A549 (cell line): Measurements from ENCODE around the gene ZNF682. TPM values are rescaled to one million over a fixed set of nuclear protein-coding genes. Genes with fewer than 3 reads are reported as not detected.
"Not testable (repeated sequence)": the region's sequence is repeated elsewhere in the genome, so short reads cannot be mapped to it uniquely, and the experiment has no call there.

ENCODE experiments used
- ATAC-seq, 2 experiments: fragments of 200-7000 bp in 1 of 2; fragments of >200 bp in 1 of 2; cut with Nextera tagmentation in 1 of 2; cut with Tn5 transposase in 1 of 2; 3 replicates each; pipeline versions ENCODE4 v1.8.0 to v1.9.1; 2018 to 2020; ENCODE audit warnings: mild to moderate bottlenecking in 1 of 2, moderate library complexity in 1 of 2
- CTCF ChIA-PET: fragments of 300-600 bp; sonication (Branson Sonifier 250); formaldehyde crosslinking; extraction: SDS; loops from one replicate; lab custom pipeline; 2021; ENCODE audit warnings: antibody characterized with exemption, inconsistent platforms; lab: Yijun Ruan, JAX
- POLR2A ChIA-PET: fragments of 350-600 bp; formaldehyde crosslinking; extraction: SDS; loops from one replicate; lab custom pipeline; 2021; ENCODE audit warnings: antibody characterized with exemption, inconsistent platforms; lab: Yijun Ruan, JAX
- DNase-seq, 2 experiments: peaks; one replicate each; pipeline versions ENCODE4 v3.0.0 to v3.0.0-alpha.2; 2011 to 2016; ENCODE audit warnings: low read depth in 1 of 2, low spot score in 1 of 2
- FAIRE-seq: peaks from 2 replicates; lab custom pipeline; 2011; peaks lifted over from hg19 to GRCh38; lab: Jason Lieb, UNC
- H3K27ac ChIP-seq, 2 experiments: fragments of >200 bp; sonication (Bioruptor Twin); formaldehyde crosslinking; 3 replicates each; pipeline ENCODE4 v1.5.1; 2016 to 2017
- H3K4me1 ChIP-seq: fragments of >200 bp; sonication (Bioruptor Twin); formaldehyde crosslinking; 3 replicates; pipeline ENCODE4 v1.6.1; 2016
- H3K4me2 ChIP-seq: fragments of >200 bp; sonication (Bioruptor Twin); formaldehyde crosslinking; 3 replicates; pipeline ENCODE4 v1.6.1; 2016
- H3K4me3 ChIP-seq: fragments of >200 bp; sonication (Bioruptor Twin); formaldehyde crosslinking; 3 replicates; pipeline ENCODE4 v1.5.1; 2016
- H3K9me3 ChIP-seq: fragments of >200 bp; sonication (Bioruptor Twin); formaldehyde crosslinking; 3 replicates; pipeline ENCODE4 v1.6.1; 2016
- CEBPB ChIP-seq, 2 experiments: fragments of >200 bp in 1 of 2; sonication (Bioruptor Twin) in 1 of 2; formaldehyde crosslinking in 1 of 2; IDR thresholded peaks; 2 replicates each; pipeline ENCODE4 v1.6.1; 2012 to 2016
- EHMT2 ChIP-seq: fragments of 200-600 bp; sonication (generic); IDR thresholded peaks from 2 replicates; pipeline ENCODE4 v1.6.1; 2016; ENCODE audit warnings: antibody characterized with exemption, low read depth, mild to moderate bottlenecking, moderate library complexity
- ESRRA ChIP-seq: fragments of 150-350 bp; IDR thresholded peaks from 2 replicates; pipeline ENCODE4 v1.6.1; 2014; ENCODE audit warnings: mild to moderate bottlenecking, low read length, borderline replicate concordance
- HOXB5 ChIP-seq: fragments of 250-450 bp; sonication (Bioruptor Pico); IDR thresholded peaks from 2 replicates; pipeline ENCODE4 v1.5.0; 2020; ENCODE audit warnings: mild to moderate bottlenecking, moderate library complexity
- JUN ChIP-seq, 2 experiments: fragments of >200 bp; sonication (Bioruptor Twin); formaldehyde crosslinking; IDR thresholded peaks; 2 replicates in 1 of 2; 3 replicates in 1 of 2; pipeline ENCODE4 v1.6.1; 2016 to 2017
- MYC ChIP-seq: IDR thresholded peaks from 2 replicates; pipeline ENCODE4 v1.6.1; 2012; ENCODE audit warnings: mild to moderate bottlenecking, inconsistent platforms, low read length, improper control_type of control experiment, borderline replicate concordance
- POLR2A ChIP-seq: IDR thresholded peaks from 2 replicates; pipeline ENCODE4 v1.6.1; 2012; ENCODE audit warnings: mild to moderate bottlenecking, low read length
- POLR2AphosphoS2 ChIP-seq: conservative IDR thresholded peaks from 2 replicates; pipeline ENCODE4 v1.6.1; 2012; ENCODE audit warnings: low read length, improper control_type of control experiment, inconsistent platforms
- RCOR1 ChIP-seq: fragments of 150-350 bp; IDR thresholded peaks from 2 replicates; pipeline ENCODE4 v1.6.1; 2014; ENCODE audit warnings: antibody characterized with exemption, low read length, low read depth
- TFCP2L1 ChIP-seq: fragments of 250-450 bp; sonication (Bioruptor Pico); IDR thresholded peaks from 2 replicates; pipeline ENCODE4 v1.5.0; 2021; ENCODE audit warnings: mild to moderate bottlenecking
- TP53 ChIP-seq: fragments of 250-450 bp; sonication (Bioruptor Pico); IDR thresholded peaks from 2 replicates; pipeline ENCODE4 v1.5.0; 2021; ENCODE audit warnings: mild to moderate bottlenecking, moderate library complexity
- ZSCAN20 ChIP-seq: fragments of 250-450 bp; sonication (Bioruptor Pico); IDR thresholded peaks from 2 replicates; pipeline ENCODE4 v1.8.0; 2022; ENCODE audit warnings: mild to moderate bottlenecking, moderate library complexity
- WGBS: methylation state at CpG from one replicate; pipeline ENCODE4 v1.1.6; 2017; ENCODE audit errors: missing lambda C conversion rate; 5-methylcytosine and 5-hydroxymethylcytosine counted together
- polyA minus RNA-seq: library from RNA; depleted of rRNA, polyadenylated mRNA; stranded (reverse); fragments of >200 nt; gene quantifications from 2 replicates; pipeline ENCODE4 v1.2.3, GENCODE V29; 2011; rRNA and poly(A)+ RNA removed
- polyA plus RNA-seq, 4 experiments: library from polyadenylated mRNA; depleted of rRNA in 3 of 4; stranded (reverse); fragments of >200 nt; fragmentation: RNase III in 1 of 4; extraction: RNeasy Plus Mini Kit Qiagen cat#74134 plus additional on column Dnase treatment in 1 of 4; gene quantifications; 2 replicates in 3 of 4; 3 replicates in 1 of 4; pipeline ENCODE4 v1.2.3, GENCODE V29; 2011 to 2017
- TF ChIP-seq, protein P1 (sequence below): fragments of 150-350 bp; IDR thresholded peaks from 2 replicates; pipeline ENCODE4 v1.6.1; 2014; ENCODE audit warnings: low read depth, mild to moderate bottlenecking, low read length
- TF ChIP-seq, protein P2 (sequence below): fragments of 250-450 bp; sonication (Bioruptor Pico); IDR thresholded peaks from 2 replicates; pipeline ENCODE4 v1.5.0; 2020; ENCODE audit warnings: low read depth, mild to moderate bottlenecking, moderate library complexity
- TF ChIP-seq, protein P3 (sequence below): IDR thresholded peaks from 2 replicates; pipeline ENCODE4 v1.6.1; 2012
- TF ChIP-seq, protein P4 (sequence below): fragments of >200 bp; sonication (Bioruptor Twin); formaldehyde crosslinking; IDR thresholded peaks from 2 replicates; pipeline ENCODE4 v1.6.1; 2016
- TF ChIP-seq, protein P5 (sequence below): fragments of 200-600 bp; sonication (generic); IDR thresholded peaks from 2 replicates; pipeline ENCODE4 v1.6.1; 2016; ENCODE audit warnings: antibody characterized with exemption, mild to moderate bottlenecking, moderate library complexity

ZNF682 gene
- polyA plus RNA-seq (2011; rRNA removed), result not detected in 2 replicates
- polyA plus RNA-seq (2012; cell fraction: cytosol; rRNA removed), result not detected in 2 replicates
- not detected in 2 replicates for polyA plus RNA-seq (2012; cell fraction: nucleus; rRNA removed)
- not detected in 3 replicates for polyA plus RNA-seq (2017; fragmentation: RNase III; extraction: RNeasy Plus Mini Kit Qiagen cat#74134 plus additional on column Dnase treatment)
- polyA minus RNA-seq, result not detected in 2 replicates

DNA sequence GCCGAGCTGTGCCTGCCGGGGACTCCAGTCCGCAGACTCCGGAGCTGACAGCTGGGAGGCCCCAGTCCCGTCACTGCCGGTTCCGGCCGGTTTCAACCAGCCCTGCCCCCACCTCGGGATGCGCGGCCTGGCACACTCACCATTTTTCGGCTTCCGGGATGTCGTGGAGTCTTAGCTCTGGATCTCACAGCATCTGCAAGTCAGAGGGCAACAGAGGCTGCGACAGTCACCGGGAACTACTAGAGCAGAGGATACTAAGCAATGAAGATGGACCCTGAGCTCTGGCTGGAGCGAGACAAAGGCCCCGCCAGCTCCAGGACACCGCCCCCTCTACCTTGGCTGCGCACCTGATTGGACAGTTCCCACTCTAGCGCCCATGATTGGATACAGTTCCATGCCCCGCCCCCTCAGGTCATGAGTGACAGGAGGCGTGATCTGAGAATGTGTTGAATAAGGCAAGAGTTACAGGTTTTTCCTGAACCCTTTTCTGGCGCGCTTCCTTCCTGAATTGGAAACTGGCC is at the start of gene ZNF682:
Gene ZNF682, minus strand, starts transcription at position 303 of the 521 bp plus-strand sequence. Its CDS starts 160 bp downstream, at position 143.
- no peaks in the 10 kb centered on the region for H3K4me1 ChIP-seq
- TF ChIP-seq POLR2AphosphoS2 (no peak), TP53 (CRISPR knock-in tag) (no peak), EHMT2 (no peak), TFCP2L1 (CRISPR knock-in tag) (no peak), POLR2A (no peak), ESRRA (no peak), RCOR1 (no peak), HOXB5 (CRISPR knock-in tag) (no peak)
- TF ChIP-seq, protein P1, sequence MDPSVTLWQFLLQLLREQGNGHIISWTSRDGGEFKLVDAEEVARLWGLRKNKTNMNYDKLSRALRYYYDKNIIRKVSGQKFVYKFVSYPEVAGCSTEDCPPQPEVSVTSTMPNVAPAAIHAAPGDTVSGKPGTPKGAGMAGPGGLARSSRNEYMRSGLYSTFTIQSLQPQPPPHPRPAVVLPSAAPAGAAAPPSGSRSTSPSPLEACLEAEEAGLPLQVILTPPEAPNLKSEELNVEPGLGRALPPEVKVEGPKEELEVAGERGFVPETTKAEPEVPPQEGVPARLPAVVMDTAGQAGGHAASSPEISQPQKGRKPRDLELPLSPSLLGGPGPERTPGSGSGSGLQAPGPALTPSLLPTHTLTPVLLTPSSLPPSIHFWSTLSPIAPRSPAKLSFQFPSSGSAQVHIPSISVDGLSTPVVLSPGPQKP, result no peak
- TF ChIP-seq, protein P2, sequence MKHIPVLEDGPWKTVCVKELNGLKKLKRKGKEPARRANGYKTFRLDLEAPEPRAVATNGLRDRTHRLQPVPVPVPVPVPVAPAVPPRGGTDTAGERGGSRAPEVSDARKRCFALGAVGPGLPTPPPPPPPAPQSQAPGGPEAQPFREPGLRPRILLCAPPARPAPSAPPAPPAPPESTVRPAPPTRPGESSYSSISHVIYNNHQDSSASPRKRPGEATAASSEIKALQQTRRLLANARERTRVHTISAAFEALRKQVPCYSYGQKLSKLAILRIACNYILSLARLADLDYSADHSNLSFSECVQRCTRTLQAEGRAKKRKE, result no peak
- TF ChIP-seq, protein P3, sequence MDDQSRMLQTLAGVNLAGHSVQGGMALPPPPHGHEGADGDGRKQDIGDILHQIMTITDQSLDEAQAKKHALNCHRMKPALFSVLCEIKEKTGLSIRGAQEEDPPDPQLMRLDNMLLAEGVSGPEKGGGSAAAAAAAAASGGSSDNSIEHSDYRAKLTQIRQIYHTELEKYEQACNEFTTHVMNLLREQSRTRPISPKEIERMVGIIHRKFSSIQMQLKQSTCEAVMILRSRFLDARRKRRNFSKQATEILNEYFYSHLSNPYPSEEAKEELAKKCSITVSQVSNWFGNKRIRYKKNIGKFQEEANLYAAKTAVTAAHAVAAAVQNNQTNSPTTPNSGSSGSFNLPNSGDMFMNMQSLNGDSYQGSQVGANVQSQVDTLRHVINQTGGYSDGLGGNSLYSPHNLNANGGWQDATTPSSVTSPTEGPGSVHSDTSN, result no peak
- TF ChIP-seq, all 56 proteins: peak for 0
- ChIA-PET POLR2A (no interaction called here), CTCF (no interaction called here)
- Histone ChIP-seq H3K4me2 (no peak within 1 kb of the TSS), H3K9me3 (no peaks in the 10 kb centered on the region), H3K27ac (no peak within 1 kb of the TSS), H3K4me3 (no peak within 1 kb of the TSS)
- WGBS, result 23% methylated on average over 8 of the region's 25 CpGs
- no peak for ATAC-seq
- DNase-seq, result no peak
- FAIRE-seq, result no peak

DNA sequence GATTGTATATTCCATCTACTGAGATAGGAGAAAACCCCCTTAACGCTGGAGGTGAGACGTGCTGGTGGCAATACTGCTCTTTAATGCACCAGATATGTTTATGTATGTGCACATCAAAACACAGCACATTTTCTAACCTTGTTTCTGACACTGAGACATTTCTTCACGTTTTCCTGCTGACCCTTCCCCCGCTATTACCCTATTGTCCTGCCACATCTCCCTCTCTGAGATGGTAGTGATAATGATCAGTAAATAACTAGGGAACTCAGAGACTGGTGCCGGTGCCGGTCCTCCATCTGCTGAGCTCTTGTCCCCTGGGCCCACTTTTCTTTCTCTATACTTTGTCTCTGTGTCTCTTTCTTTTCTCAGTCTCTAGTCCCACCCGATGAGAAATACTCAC is 43.6 kb upstream of the ZNF682 start:
- ATAC-seq, FAIRE-seq, CTCF ChIA-PET, H3K9me3 ChIP-seq, H3K27ac ChIP-seq, H3K4me1 ChIP-seq, H3K4me3 ChIP-seq, POLR2A ChIA-PET, DNase-seq, H3K4me2 ChIP-seq: not testable (repeated sequence)
- 18% methylated on average over 7 of the region's 7 CpGs for WGBS

DNA sequence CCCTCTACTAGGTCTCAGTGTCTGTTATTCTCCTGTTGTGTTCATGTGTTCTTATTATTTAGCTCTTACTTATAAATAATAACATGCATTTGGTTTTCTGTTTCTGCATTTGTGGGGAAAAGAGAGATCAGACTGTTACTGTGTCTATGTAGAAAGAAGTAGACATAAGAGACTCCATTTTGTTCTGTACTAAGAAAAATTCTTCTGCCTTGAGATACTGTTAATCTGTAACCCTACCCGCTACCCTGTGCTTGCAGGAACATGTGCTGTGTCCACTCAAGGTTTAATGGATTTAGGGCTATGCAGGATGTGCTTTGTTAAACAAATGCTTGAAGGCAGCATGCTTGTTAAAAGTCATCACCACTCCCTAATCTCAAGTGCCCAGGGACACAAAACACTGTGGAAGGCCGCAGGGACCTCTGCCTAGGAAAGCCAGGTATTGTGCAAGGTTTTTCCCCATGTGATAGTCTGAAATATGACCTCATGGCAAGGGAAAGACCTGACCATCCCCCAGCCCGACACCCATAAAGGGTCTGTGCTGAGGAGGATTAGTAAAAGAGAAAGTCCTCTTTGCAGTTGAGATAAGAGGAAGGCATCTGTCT is 43.0 kb upstream of the ZNF682 start:
- POLR2A ChIA-PET, CTCF ChIA-PET, DNase-seq: not testable (repeated sequence)

DNA sequence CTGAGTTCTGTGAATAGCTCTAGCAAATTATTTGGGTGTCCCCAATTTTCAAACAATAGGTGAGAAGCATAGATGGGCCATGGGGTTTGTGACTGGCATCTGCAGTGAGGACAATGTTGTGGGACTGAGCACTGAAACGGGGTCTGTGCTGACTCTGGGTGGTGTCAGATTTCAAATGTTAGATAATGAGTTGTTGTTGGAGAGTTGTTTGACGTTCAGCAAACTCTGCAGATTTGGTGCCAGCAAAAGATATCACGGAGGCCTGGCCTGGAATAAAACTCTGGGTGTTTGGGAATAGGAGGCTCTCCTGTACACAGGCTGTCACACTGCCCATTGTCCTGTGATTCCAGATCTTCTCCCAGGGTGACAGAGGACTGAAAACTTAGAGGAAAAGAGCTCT is 41.4 kb upstream of the ZNF682 start:
- FAIRE-seq (no peak), DNase-seq (no peak), ATAC-seq (no peak)
- Histone ChIP-seq H3K4me1 (no peaks in the 10 kb centered on the region), H3K9me3 (0 out of 3 replicates have a peak, but pooled peaks cover 3% of the 10 kb centered on the region), H3K4me3 (no peak overlapping the region), H3K27ac (no peak overlapping the region), H3K4me2 (no peak overlapping the region)
- WGBS, result 6% methylated on average over 3 of the region's 3 CpGs
- ChIA-PET CTCF (no interaction called here), POLR2A (no interaction called here)
- no peak for TF ChIP-seq MYC
- TF ChIP-seq CEBPB (IDR thresholded peaks at IDR 0.05), result no peak
- TF ChIP-seq, protein P4, sequence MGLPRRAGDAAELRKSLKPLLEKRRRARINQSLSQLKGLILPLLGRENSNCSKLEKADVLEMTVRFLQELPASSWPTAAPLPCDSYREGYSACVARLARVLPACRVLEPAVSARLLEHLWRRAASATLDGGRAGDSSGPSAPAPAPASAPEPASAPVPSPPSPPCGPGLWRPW, result no peak
- TF ChIP-seq, protein P5, sequence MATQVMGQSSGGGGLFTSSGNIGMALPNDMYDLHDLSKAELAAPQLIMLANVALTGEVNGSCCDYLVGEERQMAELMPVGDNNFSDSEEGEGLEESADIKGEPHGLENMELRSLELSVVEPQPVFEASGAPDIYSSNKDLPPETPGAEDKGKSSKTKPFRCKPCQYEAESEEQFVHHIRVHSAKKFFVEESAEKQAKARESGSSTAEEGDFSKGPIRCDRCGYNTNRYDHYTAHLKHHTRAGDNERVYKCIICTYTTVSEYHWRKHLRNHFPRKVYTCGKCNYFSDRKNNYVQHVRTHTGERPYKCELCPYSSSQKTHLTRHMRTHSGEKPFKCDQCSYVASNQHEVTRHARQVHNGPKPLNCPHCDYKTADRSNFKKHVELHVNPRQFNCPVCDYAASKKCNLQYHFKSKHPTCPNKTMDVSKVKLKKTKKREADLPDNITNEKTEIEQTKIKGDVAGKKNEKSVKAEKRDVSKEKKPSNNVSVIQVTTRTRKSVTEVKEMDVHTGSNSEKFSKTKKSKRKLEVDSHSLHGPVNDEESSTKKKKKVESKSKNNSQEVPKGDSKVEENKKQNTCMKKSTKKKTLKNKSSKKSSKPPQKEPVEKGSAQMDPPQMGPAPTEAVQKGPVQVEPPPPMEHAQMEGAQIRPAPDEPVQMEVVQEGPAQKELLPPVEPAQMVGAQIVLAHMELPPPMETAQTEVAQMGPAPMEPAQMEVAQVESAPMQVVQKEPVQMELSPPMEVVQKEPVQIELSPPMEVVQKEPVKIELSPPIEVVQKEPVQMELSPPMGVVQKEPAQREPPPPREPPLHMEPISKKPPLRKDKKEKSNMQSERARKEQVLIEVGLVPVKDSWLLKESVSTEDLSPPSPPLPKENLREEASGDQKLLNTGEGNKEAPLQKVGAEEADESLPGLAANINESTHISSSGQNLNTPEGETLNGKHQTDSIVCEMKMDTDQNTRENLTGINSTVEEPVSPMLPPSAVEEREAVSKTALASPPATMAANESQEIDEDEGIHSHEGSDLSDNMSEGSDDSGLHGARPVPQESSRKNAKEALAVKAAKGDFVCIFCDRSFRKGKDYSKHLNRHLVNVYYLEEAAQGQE, result no peak
- no peak for TF ChIP-seq ZSCAN20
- TF ChIP-seq JUN (IDR thresholded peaks at IDR 0.05), result no peak

More for the DNA sequence above, 43.0 kb upstream of the ZNF682 start:
- H3K27ac ChIP-seq, H3K4me2 ChIP-seq, ATAC-seq, H3K4me1 ChIP-seq, FAIRE-seq, H3K4me3 ChIP-seq, H3K9me3 ChIP-seq: not testable (repeated sequence)
- WGBS, result 0% methylated on average over 3 of the region's 3 CpGs
